ENCODE results near the gene CEP192. TPM values are rescaled to one million over a fixed set of nuclear protein-coding genes. Genes with fewer than 3 reads are reported as not detected.

The CEP192 gene
- total RNA-seq, 2 donors from 2014 or later = 17.2 to 37.3 TPM

DNA sequence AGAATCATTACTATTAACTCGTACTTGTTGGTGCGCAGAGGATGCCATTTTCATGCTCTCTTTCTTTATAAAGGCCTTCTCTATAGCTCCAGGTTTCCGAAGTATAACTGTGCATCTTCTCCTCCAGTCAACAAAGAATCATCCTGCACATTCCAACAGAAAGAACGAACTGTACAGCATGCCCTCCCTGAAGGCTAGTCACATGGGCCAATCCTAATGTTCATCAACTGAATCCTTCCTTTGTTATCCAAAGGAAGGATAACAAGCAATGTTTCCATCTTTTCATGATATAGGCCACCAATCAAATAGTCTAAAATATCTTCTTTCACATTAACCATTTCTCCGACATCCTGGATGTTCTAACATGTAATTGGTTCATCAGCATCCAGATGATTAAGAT is 160.5 kb downstream of the CEP192 start:
- DNase-seq (ENCODE audit: low spot score) = no peak
- 81% methylated on average over 5 of the region's 5 CpGs for WGBS
- H3K27ac ChIP-seq = no peak overlapping the region
- no peaks in the 10 kb centered on the region for H3K27me3 ChIP-seq (replicated peaks; ENCODE audit: insufficient read depth)
- no peaks in the 10 kb centered on the region for H3K4me1 ChIP-seq (replicated peaks)
- H3K9me3 ChIP-seq = no peaks in the 10 kb centered on the region
- no peaks in the 10 kb centered on the region for H3K36me3 ChIP-seq
- TF ChIP-seq CTCF (IDR thresholded peaks at IDR 0.05) (no peak), POLR2A (IDR thresholded peaks at IDR 0.05) (no peak), POLR2AphosphoS5 (IDR thresholded peaks at IDR 0.05) (no peak)
- intact Hi-C loops (cut with DNase I) = no loop called here
- no peak overlapping the region for H3K4me3 ChIP-seq

- Histone ChIP-seq H3K9me3 (no peaks in the 10 kb centered on the region), H3K27me3 (replicated peaks; ENCODE audit: insufficient read depth) (no peaks in the 10 kb centered on the region), H3K36me3 (no peaks in the 10 kb centered on the region), H3K27ac (no peak overlapping the region), H3K4me3 (no peak overlapping the region), H3K4me1 (replicated peaks) (no peaks in the 10 kb centered on the region)
- 91% methylated on average over 1 of the region's 1 CpG for WGBS
- DNase-seq (ENCODE audit: low spot score) = no peak
- intact Hi-C loops (cut with DNase I) = loop anchor here (5.0 kb wide), 1 partner anchor 151 kb away; no protein-coding TSS in a partner anchor
- no peak for TF ChIP-seq POLR2A (IDR thresholded peaks at IDR 0.05)
- no peak for TF ChIP-seq POLR2AphosphoS5 (IDR thresholded peaks at IDR 0.05)
These were observed 167.3 kb downstream of the CEP192 start for GRCh38 chr18:13158428-13158827.

GRCh38 chr18:13159579-13159978 is 168.4 kb downstream of the CEP192 start:
- no peaks in the 10 kb centered on the region for H3K4me1 ChIP-seq (replicated peaks)
- no peak for DNase-seq (ENCODE audit: low spot score)

DNA sequence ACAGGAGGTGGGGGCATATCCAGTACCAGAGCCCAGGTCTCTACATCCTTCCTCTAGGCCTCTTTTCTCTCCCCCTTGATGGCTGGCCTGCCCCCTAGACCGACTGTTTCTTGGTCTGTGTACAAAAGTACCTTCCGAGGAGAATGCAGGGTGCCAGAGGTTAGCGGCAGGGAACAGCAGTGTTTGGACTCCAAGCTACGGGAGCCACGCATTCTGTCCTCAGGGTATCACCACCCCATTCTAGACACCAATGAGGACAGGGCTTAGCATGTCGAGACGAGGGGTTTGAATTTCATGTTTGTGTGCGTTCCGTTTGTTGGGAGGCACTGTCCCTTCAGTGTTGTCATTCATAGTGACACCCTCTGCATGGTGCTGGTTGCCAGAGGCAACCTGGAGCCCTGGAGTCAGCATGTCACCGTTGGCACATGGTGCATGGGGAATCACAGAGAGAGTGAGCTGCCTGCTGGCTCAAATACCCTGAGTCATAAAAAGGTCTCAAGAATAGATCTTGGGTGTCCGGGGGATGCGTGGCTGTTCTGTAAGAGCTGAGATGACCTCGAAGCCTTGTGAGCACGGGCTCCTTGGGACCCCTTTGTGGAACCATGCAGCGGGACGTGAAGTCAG is 170.2 kb downstream of the CEP192 start:
- H3K9me3 ChIP-seq = no peaks in the 10 kb centered on the region
- no peaks in the 10 kb centered on the region for H3K36me3 ChIP-seq
- no peaks in the 10 kb centered on the region for H3K4me1 ChIP-seq (replicated peaks)
- H3K4me3 ChIP-seq = no peak overlapping the region
- TF ChIP-seq POLR2AphosphoS5 (IDR thresholded peaks at IDR 0.05) = no peak
- no peak for TF ChIP-seq POLR2A (IDR thresholded peaks at IDR 0.05)
- TF ChIP-seq CTCF (IDR thresholded peaks at IDR 0.05) = no peak
- H3K27ac ChIP-seq = no peak overlapping the region
- 71% methylated on average over 16 of the region's 16 CpGs for WGBS
- intact Hi-C loops (cut with DNase I) = no loop called here
- no peaks in the 10 kb centered on the region for H3K27me3 ChIP-seq (replicated peaks; ENCODE audit: insufficient read depth)
- no peak for DNase-seq (ENCODE audit: low spot score)

More at GRCh38 chr18:13159579-13159978, 168.4 kb downstream of the CEP192 start:
- Histone ChIP-seq H3K27me3 (replicated peaks; ENCODE audit: insufficient read depth) (no peaks in the 10 kb centered on the region), H3K4me3 (no peak overlapping the region), H3K36me3 (no peaks in the 10 kb centered on the region), H3K9me3 (no peaks in the 10 kb centered on the region), H3K27ac (no peak overlapping the region)
- intact Hi-C loops (cut with DNase I) = loop anchor here (5.0 kb wide), 1 partner anchor 152 kb away; no protein-coding TSS in a partner anchor
- TF ChIP-seq POLR2A (IDR thresholded peaks at IDR 0.05) = no peak
- TF ChIP-seq POLR2AphosphoS5 (IDR thresholded peaks at IDR 0.05) = no peak
- peak; percentile 44 to 78 (median 62) for TF ChIP-seq CTCF (IDR thresholded peaks at IDR 0.05)
- WGBS = 16% methylated on average over 5 of the region's 5 CpGs

GRCh38 chr18:13163167-13163927 is 172.2 kb downstream of the CEP192 start:
- WGBS = 81% methylated on average over 12 of the region's 12 CpGs
- intact Hi-C loops (cut with DNase I) = no loop called here
- H3K27me3 ChIP-seq (replicated peaks; ENCODE audit: insufficient read depth) = no peaks in the 10 kb centered on the region

More at GRCh38 chr18:13163167-13163927, 172.2 kb downstream of the CEP192 start:
- Histone ChIP-seq H3K4me3 (no peak overlapping the region), H3K27ac (no peak overlapping the region), H3K9me3 (no peaks in the 10 kb centered on the region), H3K36me3 (no peaks in the 10 kb centered on the region), H3K4me1 (replicated peaks) (no peaks in the 10 kb centered on the region)
- no peak for DNase-seq (ENCODE audit: low spot score)
- TF ChIP-seq POLR2A (IDR thresholded peaks at IDR 0.05) (no peak), POLR2AphosphoS5 (IDR thresholded peaks at IDR 0.05) (no peak), CTCF (IDR thresholded peaks at IDR 0.05) (no peak)
